IPS-NIHi7 (cell line): ENCODE measurements around the gene SRGAP2.
"Not testable (repeated sequence)": the region's sequence is repeated elsewhere in the genome, so short reads cannot be mapped to it uniquely, and the experiment has no call there.

Experiments
- DNase-seq: peaks from one replicate; pipeline ENCODE4 v3.0.0; 2012; ENCODE audit warnings: mixed read lengths; ENCODE audit errors: extremely low spot score

SRGAP2 gene

DNA sequence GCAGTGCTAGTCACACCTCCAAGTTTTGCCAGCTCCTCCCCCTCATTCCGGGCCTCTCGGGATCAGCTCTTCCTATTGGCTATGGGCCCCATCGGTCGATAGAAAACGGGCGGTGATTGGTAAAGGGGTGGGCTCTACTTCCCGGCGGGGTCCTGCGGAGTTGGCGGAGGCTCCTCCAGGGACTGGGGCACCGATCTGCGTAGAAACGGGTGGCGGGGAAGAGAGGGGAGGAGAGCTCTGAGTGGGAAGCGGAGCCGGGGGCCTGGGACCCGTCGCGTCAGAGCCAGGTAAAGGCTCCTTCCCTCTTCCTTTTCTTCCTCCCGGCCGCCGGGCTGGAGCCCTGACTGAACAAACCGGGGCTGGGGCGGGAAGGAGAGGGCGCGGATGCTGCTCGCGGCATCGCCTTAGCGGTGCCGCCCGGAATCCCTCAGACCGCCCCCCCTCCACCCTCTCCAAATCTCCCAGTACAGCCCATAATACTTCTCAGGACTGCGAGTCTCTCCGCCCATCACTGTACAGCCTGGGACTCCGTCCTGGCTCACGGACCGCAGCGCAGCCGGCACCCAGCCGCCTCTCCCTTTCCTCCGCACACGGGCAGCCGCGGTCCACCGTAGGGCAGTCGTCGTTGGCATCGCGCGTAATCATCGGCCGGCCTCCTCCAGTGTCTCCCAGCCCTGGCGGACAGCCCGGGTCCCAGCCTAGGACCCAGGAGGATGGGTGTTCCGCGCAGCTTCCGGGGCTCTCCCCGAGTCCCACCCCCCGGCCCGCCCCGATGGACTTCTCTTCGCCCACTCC is at the start of gene SRGAP2:
SRGAP2 (plus strand) TSS at position 178 of the 795 bp plus-strand sequence. CDS start 2,430 bp downstream, outside the sequence.
- DNase-seq = not testable (repeated sequence)

DNA sequence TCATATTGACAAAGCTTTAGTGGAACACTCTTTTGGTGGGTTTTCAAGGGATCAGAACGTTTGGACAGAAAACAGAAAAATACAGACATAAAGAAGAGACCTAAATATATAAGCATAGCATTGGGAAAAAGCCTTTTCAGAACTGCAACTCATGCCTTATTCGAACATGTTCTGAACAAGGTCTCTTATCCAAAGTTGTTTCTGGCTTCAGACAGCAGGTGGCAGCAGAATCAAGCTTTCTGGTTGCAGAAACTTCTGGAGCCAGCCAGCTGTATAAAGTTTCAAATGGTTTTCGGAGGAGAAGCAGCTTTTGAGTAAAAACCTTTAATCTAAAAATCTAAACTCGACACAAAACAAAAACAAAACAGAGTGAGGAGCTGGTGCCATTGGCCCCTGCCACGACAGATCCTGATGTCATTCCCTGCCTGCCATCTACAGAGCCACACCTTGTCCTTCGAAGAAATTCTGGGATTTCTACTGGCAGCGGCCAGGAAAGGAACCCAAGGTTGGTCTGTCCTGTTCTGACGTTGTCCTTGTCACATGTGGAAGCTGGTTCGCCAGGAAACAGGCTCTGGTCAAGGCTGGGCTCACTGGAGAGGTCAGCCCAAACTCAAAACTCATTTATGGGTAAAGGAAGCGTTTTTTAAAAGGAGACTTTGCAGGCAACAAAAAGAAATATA is 35.9 kb upstream of the SRGAP2 start:
- DNase-seq = not testable (repeated sequence)

DNA sequence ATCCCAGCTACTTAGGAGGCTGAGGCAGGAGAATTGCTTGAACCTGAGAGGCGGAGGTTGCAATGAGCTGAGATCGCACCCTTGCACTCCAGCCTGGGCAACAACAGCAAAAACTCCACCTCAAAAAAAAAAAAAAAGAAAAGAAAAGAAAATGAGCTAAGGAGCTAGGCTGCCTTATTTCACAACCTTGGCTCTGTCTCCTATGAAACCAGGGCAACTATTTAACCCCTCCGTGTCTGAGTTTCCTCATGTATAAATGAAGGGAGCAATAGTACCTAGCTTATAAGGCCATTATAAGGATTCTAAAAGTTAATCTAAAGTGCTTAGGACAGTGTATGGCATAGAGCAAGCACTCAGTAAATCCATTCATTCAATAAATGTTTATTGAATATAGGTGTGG is 33.5 kb upstream of the SRGAP2 start:
- not testable (repeated sequence) for DNase-seq

DNA sequence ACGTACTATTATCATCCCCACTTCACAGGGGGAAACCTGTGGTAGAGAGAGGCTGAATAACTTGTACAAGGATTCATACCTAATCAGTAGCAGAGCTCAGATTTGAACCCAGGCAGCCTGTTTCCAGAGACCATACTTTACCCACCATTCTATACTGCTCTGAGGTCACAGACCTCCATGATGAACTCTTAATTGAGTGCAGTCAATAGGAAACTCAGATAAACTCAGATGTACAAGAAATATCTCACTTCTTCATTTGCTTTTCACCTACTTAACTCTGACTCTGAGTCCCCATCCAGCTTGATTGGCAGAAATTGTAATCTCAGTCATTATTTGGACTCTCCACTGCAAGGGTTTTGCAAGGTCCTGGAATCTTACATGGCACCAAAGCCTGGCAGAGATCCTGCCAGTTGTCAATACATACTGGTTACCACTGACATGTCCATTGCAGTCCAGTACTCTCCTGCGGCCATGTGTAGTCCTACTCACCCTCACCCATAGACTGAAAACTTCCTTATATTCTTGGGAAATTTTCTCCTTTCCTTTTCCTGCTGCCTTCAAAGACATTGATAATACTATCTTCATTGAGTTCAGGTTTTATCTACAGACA is 30.1 kb upstream of the SRGAP2 start:
- not testable (repeated sequence) for DNase-seq

DNA sequence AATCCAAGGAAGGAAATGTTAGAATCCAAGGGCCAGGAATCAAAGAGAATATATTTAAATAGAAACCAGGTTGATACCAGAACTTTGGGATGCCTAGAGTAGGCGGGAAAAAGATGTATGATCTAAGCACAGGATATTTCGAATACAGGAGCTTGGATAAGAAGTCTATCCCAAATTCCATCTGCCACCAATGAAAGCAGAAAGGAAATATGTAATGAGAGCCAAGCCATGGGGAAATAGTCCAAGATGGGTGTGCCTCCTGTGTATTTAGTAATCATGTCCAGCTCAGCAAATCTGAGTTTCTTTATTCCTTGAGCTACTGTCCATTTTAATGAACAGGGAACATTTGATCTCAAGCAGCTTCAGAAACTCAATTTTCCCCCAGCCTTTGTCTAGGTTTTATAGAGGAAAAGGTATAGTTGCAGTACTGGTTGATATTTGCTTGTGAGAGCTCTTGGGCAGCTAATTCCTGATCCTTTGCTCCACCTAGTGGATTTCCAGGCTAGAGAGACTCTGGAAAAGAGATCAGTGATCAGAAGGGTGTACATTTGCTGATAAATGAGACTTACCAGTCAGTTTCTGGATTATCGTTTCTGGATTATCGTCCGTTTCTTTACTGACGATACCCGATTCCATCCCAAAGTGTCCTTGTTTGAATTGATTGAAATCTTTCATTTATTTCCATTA is 29.0 kb upstream of the SRGAP2 start:
- not testable (repeated sequence) for DNase-seq

GRCh38 chr1:206175459-206176113 is 27.8 kb upstream of the SRGAP2 start:
- DNase-seq = peak; percentile 9

DNA sequence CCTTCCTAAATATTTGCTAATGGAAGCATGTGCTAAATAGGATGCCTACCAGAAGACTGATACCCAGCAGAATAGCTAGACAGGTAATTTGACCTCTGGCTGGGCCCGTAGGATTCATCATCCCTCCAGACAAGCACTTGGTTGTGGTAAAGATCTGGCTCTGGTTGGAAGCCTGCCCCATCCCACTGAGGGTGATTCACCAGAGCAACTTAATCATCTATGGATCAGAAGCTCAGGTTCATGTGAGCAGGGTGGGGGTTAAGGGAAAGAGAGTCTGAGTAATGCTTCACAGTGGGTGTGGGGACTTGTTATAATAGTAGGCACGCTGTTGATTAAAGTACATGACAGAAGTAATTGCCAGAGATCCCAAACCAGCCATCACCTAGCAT is 27.2 kb upstream of the SRGAP2 start:
- DNase-seq = not testable (repeated sequence)

DNA sequence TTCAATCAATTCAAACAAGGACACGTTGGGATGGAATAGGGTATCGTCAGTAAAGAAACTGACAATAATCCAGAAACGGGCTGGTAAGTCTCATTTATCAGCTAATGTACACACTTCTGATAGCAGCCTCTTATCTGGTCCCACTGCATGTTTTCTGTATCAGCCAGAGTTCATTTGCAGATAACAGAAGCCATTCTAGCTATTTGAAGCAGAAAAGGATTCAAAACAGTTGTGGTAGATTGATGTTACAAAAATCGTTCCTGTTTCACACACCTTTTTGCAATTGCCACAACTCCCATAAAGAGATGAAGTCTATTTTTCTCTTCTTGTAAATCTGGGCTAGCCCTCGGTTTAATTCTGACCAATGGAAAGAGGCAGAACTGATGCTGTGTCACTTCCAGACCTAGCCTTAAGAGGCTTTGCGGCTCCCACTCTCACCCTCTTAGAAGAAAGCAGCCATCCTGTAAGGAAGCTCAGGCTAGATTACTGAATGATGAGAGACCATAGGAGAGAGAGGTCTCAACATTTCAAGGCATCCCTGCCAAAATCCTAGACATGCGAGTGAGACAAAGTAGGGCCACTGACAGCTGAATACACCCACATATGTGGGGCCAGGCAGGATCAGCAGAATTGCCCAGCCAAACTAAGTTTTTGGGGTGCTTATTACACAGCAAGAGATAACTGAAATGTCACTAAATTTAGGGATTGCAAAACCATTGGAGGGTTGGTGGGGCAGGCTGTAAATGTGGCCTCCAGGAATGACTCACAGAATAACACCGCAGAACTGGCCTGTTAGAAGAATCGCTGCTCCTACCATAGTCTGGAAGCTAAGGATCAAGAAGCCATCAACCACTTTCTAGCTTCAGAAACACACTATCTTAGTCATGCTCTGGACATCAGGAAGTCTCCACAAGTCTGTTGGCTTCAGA is 25.0 kb upstream of the SRGAP2 start:
- not testable (repeated sequence) for DNase-seq

GRCh38 chr1:206179666-206180065 is 23.7 kb upstream of the SRGAP2 start:
- not testable (repeated sequence) for DNase-seq

GRCh38 chr1:206182368-206183317 is 20.7 kb upstream of the SRGAP2 start:
- not testable (repeated sequence) for DNase-seq

GRCh38 chr1:206183788-206184187 is 19.6 kb upstream of the SRGAP2 start:
- not testable (repeated sequence) for DNase-seq

GRCh38 chr1:206185778-206186177 is 17.6 kb upstream of the SRGAP2 start:
- DNase-seq = not testable (repeated sequence)

GRCh38 chr1:206186826-206187225 is 16.5 kb upstream of the SRGAP2 start:
- DNase-seq = not testable (repeated sequence)

- DNase-seq = not testable (repeated sequence)
Observed at GRCh38 chr1:206195182-206195581, 8.2 kb upstream of the SRGAP2 start.

- DNase-seq = not testable (repeated sequence)
Observed at GRCh38 chr1:206196748-206197424, 6.5 kb upstream of the SRGAP2 start.

GRCh38 chr1:206202789-206203363 is 465 bp upstream of the SRGAP2 start, which contains the start of gene FAM72A:
Gene FAM72A (minus strand): TSS chr1:206202839. CDS start chr1:206202025, 814 bp downstream.
- not testable (repeated sequence) for DNase-seq

GRCh38 chr1:206204159-206204511 is 794 bp downstream of the SRGAP2 start:
- DNase-seq = not testable (repeated sequence)

DNA sequence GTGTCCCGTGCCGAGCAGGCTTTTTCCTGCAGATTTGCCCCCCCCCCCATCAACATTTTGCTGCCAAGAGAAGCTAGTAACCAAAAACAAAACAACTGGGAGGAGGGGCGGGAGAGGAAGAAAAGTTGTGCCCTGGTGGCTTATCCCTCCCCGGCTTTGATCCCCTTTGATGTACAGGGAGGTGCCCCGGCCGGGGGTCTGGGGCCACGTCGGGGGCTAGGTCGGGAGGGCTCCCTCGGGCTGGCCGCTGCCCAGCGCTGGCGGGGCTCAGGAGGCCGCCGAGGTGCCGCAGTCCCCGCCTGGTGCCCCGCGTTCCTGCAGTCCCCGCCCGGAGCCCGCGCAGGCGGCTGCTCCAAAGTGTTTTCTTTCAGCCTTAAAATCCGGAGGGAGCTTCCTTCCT is 1.5 kb downstream of the SRGAP2 start:
- DNase-seq = not testable (repeated sequence)
